ENCODE measurements around the gene NIT1. TPM values are rescaled to one million over a fixed set of nuclear protein-coding genes. Genes with fewer than 3 reads are reported as not detected.
A peak's percentile ranks its signal among the peaks of the same experiment; 100 is the strongest.
"Not testable (repeated sequence)": the region's sequence is repeated elsewhere in the genome, so short reads cannot be mapped to it uniquely, and the experiment has no call there.

The NIT1 gene
- total RNA-seq, 1 donor from 2014 or later = 26.8 TPM

GRCh38 chr1:161113915-161114314 is 4.0 kb upstream of the NIT1 start:
- DNase-seq (ENCODE audit: low read depth) = no peak

- DNase-seq (ENCODE audit: low read depth) = no peak
These were observed 3.3 kb upstream of the NIT1 start for GRCh38 chr1:161114556-161114955.

DNA sequence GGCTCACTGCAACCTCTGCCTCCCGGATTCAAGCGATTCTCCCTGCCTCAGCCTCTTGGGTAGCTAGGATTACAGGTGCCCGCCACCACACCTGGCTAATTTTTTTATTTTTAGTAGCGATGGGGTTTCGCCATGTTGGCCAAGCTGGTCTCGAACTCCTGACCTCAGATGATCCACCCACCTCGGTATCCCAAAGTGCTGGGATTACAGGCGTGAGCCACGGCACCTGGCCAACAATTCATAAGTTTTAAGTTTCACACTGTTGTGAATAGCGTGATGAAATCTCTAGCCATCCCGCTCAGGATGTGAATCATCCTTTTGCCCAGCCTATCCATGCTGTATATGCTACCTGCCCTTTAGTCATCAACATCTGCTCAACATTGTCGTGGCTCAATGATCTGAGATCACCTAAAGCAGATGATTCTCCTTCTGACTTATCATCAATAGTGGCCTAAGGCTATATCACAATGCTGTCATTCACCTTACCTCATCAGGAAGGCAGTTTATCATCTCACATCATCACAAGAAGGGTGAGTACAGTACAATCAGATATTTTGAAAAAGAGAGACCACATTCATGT is 2.7 kb upstream of the NIT1 start:
- peak; percentile 94 for DNase-seq (ENCODE audit: low read depth)

DNA sequence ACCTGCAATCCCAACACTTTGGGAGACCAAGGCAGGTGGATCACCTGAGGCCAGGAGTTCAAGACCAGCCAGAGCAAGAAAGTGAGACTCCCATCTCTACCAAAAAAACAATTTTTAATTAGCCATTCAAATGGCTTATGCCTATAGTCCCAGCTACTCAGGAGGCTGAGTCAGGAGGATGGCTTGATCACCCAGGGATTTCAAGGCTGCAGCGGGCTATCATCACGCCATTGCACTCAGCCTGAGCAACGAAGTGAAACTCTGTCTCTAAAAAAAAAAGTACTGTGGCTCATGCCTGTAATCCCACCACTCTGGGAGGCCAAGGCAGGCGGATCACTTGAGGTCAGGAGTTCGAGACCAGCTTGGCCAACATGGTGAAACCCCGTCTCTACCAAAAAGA is 1.9 kb upstream of the NIT1 start:
- DNase-seq (ENCODE audit: low read depth) = not testable (repeated sequence)

DNA sequence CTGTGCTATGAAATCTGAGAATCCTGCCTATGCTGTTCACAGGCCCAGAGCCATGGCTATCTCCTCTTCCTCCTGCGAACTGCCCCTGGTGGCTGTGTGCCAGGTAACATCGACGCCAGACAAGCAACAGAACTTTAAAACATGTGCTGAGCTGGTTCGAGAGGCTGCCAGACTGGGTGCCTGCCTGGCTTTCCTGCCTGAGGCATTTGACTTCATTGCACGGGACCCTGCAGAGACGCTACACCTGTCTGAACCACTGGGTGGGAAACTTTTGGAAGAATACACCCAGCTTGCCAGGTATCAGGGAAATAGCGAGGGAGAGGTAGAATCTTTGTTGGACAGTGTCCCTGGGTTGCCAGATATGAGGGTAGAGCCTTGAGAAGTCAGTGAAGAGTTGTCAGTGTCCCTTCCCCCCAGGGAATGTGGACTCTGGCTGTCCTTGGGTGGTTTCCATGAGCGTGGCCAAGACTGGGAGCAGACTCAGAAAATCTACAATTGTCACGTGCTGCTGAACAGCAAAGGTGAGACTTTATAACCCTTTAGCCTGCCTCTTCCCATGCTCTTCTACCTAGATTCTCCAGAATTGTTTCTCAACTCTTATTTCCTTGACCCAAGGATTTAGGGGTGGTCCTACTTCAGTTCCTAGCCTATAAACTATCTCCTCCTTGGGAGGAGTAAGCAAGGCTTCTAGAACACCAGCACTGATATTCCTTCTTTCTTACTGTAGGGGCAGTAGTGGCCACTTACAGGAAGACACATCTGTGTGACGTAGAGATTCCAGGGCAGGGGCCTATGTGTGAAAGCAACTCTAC is 1.4 kb downstream of the NIT1 start:
- DNase-seq (ENCODE audit: low read depth) = peak; percentile 88

GRCh38 chr1:161121042-161121650 is 3.2 kb downstream of the NIT1 start:
- no peak for DNase-seq (ENCODE audit: low read depth)

DNA sequence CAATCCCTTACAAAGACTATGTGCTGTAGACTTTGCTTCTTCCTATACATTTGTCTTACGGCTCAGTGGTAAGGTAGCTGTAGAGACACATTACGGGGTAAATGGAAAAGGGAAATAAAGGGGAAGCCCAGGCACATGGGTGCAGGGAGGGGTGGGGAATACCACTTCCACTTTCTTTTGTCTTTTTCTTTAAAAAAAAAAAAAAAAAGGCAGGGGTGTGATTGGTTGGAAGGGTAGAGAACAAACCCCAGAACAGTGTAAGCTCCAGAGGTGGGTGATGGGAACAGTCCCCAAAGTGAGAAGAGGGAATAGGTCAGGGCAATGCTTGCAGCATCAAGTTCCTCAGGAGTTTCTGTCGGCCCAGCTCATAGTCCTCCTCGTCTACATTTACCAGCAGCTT is 3.9 kb downstream of the NIT1 start:
- no peak for DNase-seq (ENCODE audit: low read depth)

DNA sequence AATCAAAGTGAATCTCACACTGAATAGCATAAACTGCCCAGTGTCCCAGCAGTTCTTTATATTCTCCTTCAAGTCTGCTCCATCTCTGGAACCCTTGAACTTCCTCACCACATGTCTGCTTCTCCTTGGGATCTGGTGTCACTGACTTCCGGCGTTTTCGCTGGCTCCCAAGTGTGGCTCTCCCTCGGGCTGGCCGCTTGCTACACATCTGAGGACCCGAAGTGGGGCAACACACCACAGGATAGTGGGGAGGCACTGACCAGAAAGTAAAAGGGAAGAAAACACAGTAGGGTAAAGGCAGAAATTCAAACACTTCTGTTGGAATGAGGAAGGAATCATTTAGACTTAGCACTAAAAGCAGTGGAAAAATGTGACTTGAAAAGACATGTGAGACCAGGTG is 5.1 kb downstream of the NIT1 start:
- DNase-seq (ENCODE audit: low read depth) = no peak

DNA sequence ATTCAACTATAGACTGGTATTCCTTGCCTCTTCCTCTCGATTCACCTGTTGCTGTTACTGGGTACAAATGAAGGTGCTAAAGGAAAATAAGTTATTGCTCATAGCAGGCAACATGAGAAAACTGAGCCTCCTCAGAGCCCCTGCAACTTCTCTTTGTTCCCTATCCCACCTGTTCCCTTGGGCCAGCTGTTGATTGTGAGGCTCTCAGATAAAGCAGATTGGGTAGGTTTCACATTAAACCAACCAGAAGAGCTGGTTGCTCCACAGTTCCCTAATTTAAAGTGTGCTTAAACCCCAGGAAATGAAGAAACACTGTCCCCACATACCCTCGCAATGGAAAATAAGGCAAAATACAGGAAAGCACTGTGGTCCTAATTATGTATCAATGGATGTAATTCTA is 9.7 kb downstream of the NIT1 start:
- no peak for DNase-seq (ENCODE audit: low read depth)

DNA sequence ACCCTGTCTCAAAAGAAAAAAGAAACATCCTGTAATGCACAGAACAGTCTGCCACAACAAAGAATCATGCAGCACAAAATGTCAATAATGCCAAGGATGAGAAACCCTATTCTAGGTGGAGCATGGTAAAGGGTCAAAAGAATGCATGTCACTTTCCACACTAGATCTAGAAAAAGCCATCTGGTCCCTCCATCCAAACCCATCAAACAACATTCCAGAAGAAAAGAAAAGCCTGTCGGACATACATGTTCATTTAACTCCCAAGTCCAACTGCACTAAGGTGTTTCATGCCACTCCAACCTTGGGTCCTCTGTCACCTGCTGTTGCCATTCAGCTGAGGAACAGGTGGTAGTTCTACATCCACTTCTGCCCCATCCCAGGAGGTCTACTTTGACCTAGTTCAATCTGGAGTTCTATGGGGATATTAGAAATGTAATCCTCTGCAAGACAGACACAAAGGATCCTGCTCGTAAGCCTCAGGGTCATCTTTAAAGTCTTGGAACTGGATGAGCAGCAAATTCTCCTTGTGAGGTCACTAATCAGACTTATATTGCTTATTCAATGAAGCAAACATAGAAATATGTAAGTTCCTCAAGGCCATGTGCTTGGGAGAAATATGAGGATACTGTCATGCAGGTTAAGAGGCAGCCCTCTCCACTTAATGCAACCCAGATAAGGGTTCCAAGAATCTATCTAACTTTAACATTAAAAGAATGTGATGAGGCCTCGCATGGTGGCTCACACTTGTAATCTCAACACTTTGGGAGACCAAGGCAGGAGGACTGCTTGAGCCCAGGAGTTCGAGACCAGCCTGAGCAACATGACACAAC is 10.9 kb downstream of the NIT1 start:
- no peak for DNase-seq (ENCODE audit: low read depth)

- DNase-seq (ENCODE audit: low read depth) = no peak
These were observed 12.4 kb downstream of the NIT1 start for GRCh38 chr1:161130266-161130665.

- DNase-seq (ENCODE audit: low read depth) = no peak
These were observed 13.9 kb downstream of the NIT1 start for GRCh38 chr1:161131523-161132409.

DNA sequence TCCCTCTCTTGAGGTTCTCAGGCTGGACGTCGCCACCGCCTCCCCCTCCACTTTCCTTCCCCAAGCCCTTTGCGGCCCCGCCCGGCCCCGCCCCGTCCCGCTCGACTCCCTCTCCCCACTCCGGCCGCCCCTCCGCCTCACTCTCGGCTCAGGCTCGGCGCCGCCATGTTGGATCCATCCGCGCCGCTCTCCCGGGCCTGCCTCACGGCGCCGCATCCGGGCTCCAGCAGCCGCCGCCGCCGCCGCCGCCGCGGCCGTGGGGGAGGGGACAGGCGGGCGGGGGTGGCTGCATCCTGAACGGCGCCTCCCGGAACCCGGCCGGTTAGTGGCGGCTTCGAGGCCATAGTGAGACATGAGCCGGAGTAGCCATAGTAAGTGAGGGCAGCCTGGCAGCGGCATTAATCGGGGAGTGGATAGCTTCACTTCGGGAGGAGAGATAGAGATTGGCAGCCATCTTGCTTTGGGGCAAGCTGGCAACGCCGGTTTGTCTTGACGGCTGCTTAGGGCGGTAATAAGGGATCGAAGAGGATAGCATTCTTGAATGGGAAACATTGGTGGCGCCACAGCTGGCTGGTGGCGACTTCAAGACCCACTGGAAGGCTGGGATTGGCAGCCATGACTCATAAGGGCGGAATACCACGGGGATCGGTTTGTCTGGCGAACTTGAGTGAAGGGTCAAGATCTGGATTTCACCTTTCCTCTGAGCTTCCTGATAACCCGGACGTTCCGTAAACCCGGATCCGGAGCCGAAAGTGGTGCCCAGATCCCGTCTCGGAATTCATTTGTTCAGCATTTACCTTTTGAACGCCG is 14.7 kb downstream of the NIT1 start, which contains the start of gene DEDD:
Gene DEDD, minus strand, starts transcription at position 258 of the 810 bp plus-strand sequence. CDS start 8,205 bp downstream, outside the sequence.
- DNase-seq (ENCODE audit: low read depth) = peak; percentile 95

- DNase-seq (ENCODE audit: low read depth) = no peak
These were observed 15.4 kb downstream of the NIT1 start for GRCh38 chr1:161133220-161133740.

GRCh38 chr1:161137881-161138280 is 20.0 kb downstream of the NIT1 start:
- no peak for DNase-seq (ENCODE audit: low read depth)

- no peak for DNase-seq (ENCODE audit: low read depth)
These were observed 20.5 kb downstream of the NIT1 start for GRCh38 chr1:161138431-161138830.

- DNase-seq (ENCODE audit: low read depth) = peak; percentile 57
These were observed 21.9 kb downstream of the NIT1 start for GRCh38 chr1:161139766-161140165.

DNA sequence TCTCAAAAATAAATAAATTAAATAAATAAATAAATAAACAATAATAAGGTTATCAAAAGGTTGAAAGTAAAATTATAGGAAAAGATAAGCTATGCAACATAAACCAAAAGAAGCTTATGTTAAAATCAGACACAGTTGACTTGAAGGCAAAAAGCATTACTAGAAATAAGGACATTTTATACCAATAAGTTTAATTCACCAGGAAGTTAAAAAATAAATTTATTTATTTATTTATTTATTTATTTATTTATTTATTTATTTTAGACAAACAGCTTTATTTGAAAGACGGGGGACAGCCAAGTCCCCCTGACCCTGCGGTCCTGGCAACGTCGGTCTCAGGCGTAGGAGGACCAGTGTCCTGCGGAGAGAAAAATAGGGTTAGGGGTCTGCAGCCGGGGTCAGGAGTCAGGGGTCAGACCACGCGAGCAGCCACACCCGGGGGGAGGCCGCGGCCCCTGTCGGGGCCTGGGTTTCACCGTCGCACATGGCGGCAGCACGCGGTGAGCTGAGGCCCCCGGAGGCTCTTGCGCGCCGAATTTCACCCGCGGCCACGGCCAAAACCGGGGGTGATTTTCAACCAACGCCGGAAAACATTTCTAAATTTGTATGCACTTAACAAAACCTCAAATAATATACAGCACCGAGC is 23.0 kb downstream of the NIT1 start:
- DNase-seq (ENCODE audit: low read depth) = no peak

DNA sequence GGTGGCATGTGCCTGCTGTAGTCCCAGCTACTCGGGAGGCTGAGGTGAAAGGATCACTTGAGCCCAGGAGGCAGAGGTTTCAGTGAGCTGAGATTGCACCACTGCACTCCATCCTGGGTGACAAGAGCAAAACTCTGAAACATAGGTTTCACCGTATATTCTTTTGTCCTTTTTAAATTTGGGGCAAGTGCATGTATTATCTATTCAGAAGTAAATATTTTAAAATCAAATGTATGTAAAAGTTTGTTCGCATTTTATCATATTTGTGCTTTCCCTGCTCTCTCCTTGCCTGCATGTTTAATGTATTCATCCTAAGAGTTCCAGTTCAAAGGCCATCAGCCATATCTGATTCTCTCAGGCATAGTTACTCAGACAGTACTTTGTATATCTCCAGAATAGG is 27.9 kb downstream of the NIT1 start:
- DNase-seq (ENCODE audit: low read depth) = no peak
